GM13977 (cell line): Measurements from ENCODE around the gene PDILT.

Experiments used
- DNase-seq: peaks from one replicate; pipeline ENCODE4 v3.0.0; 2012; ENCODE audit warnings: low spot score
- CTCF ChIP-seq: IDR thresholded peaks from 2 replicates; pipeline ENCODE4 v1.5.1; 2012; ENCODE audit warnings: mild to moderate bottlenecking, control low read depth; ENCODE audit not compliant: insufficient read depth; ENCODE audit errors: extremely low read depth, missing control alignments
- in situ Hi-C: fragments of 300-500 bp; cut with MboI; formaldehyde crosslinking; loops from one replicate; pipeline ENCODE4 v1.12.0; 2022; ENCODE audit warnings: low sequenced_read_pairs, low pct_unique_long_range_greater_than_20kb, mixed read lengths, inconsistent platforms; ENCODE audit not compliant: unreplicated experiment

The PDILT gene

DNA sequence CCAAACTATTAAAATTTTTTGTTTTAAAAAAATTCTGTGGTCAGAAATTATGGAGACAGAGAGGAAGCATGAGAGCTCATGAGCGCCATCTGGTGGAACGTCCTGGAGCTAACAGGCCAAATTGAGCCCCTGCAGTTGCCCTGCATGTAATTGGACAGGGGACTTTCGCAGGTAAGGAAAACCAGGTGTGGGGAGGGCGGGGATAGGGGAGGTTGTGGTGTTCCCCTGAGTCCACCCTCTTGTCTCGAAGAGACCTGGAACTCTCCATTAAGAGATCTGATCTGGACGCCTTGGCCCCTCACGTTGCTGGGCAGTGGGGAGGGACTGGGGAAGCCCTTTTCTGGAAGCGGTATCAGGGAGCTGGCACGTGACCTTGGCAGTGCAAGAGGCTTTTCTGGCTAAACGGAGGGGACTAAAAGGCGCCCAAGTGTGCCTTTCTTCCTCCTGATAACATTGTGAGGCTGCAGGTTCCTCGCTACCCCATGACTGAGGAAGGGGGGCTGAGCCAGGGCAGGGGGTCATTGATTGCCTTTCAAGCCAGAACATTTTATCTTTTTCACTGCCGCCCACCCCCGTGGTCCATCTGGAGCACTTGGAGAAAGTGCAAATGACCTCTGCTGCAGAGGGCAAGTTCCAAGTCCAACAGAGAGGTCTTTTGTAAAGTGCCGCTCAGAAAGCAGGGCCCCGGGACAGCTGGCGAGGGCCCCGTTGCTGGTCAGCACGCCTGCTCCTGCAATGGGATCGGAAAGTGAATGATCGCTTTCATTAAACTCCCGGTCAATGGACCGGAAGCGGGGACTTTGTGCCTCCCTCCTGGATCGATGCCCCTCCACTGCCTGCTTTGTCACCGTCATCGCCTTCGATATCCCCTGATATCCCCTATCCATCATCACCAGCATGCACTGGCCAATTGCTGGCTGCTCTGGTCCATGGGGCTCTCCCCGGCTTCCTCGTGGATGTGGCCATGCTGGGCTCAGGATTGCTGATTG, 18.4 kb downstream of the PDILT start:
- in situ Hi-C loops = loop anchor here (10.0 kb wide), 1 partner anchor 481 kb away; no protein-coding TSS in a partner anchor
- TF ChIP-seq CTCF = peak; percentile 86
- peak; percentile 62 for DNase-seq

GRCh38 chr16:20383106-20384029, 21.2 kb downstream of the PDILT start:
- DNase-seq = peak; percentile 63
- in situ Hi-C loops = loop anchor here (10.0 kb wide), 1 partner anchor 479 kb away; no protein-coding TSS in a partner anchor
- TF ChIP-seq CTCF = peak; percentile 82

GRCh38 chr16:20382202-20382948, 22.2 kb downstream of the PDILT start:
- DNase-seq = no peak
- in situ Hi-C loops = loop anchor here (10.0 kb wide), 1 partner anchor 478 kb away; no protein-coding TSS in a partner anchor
- TF ChIP-seq CTCF = no peak

DNA sequence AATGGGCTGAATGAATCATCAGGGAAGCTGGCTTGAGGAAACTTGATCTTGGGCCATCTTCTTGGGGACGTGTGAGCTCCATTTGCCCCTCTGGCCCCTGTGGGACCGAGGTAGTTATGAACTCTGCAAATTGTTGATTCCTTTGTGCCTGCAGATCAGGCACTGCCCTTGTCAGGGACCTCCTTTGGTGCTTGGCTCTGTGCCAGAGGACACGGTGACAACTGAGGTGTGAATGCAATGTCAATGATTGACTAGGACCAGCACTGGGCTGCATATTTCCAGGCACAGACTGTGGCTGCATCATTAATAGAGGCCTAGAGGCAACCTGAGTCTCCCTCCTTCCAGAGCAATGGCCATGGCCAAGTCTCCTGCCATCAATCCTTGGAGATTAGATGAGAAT, 23.8 kb downstream of the PDILT start:
- TF ChIP-seq CTCF = no peak
- DNase-seq = no peak
- in situ Hi-C loops = loop anchor here (10.0 kb wide), 1 partner anchor 476 kb away; no protein-coding TSS in a partner anchor

DNA sequence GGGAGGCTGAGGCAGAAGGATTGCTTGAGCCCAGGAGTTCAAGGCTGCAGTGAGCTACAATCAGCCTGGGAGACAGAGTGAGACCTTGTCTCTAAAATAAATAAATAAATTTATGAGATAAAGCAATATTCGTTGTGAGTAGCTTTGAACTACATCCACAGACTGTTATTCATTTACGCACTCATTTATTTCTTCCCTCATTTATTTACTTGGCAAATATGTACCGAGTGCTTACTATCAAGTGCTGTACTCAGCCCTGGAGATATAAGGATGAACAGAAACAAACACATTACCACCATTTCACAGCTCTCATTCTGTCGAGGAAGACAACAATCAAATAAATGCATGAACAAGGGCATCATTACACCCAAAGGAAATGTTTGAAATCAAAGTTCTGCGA, 27.4 kb downstream of the PDILT start:
- in situ Hi-C loops = no loop called here
- DNase-seq = no peak
- TF ChIP-seq CTCF = no peak

GRCh38 chr16:20372701-20373100, 31.8 kb downstream of the PDILT start:
- in situ Hi-C loops = no loop called here
- no peak for TF ChIP-seq CTCF
- no peak for DNase-seq
